Fibroblast of lung (primary cell): ENCODE data around the gene ZNF860. TPM values are rescaled to one million over a fixed set of nuclear protein-coding genes. Genes with fewer than 3 reads are reported as not detected.

Experiments
- DNase-seq, 2 donors: peaks; one replicate each; pipeline versions ENCODE4 v3.0.0 to v3.0.0-alpha.2; 2010; ENCODE audit warnings: low read depth in 2 of 2
- H2AFZ ChIP-seq: 2 replicates; pipeline ENCODE4 v1.5.1; 2012; ENCODE audit warnings: low read length, control low read depth, inconsistent platforms
- H3K27ac ChIP-seq: 2 replicates; pipeline ENCODE4 v1.5.1; 2011; ENCODE audit warnings: low read length, control low read depth; ENCODE audit not compliant: insufficient read depth
- H3K27me3 ChIP-seq: 2 replicates; pipeline ENCODE4 v1.5.1; 2011; ENCODE audit warnings: mild to moderate bottlenecking, low read length; ENCODE audit not compliant: control insufficient read depth, insufficient read depth
- H3K36me3 ChIP-seq: 2 replicates; pipeline ENCODE4 v1.5.1; 2011; ENCODE audit warnings: low read length; ENCODE audit not compliant: control insufficient read depth, insufficient read depth
- H3K4me1 ChIP-seq: 2 replicates; pipeline ENCODE4 v1.5.1; 2011; ENCODE audit warnings: low read length; ENCODE audit not compliant: control insufficient read depth, insufficient read depth; ENCODE audit errors: extremely low read depth
- H3K4me2 ChIP-seq: 2 replicates; pipeline ENCODE4 v1.5.1; 2011; ENCODE audit warnings: low read length, control low read depth; ENCODE audit not compliant: insufficient read depth; ENCODE audit errors: extremely low read depth
- H3K4me3 ChIP-seq, 4 experiments: fragments of 200-600 bp in 1 of 4; sonication (generic) in 1 of 4; replicated peaks in 1 of 4; 2 replicates each; pipeline ENCODE4 v1.5.1; 2011 to 2016; ENCODE audit warnings: low read length in 4 of 4, low read depth in 3 of 4, mild to moderate bottlenecking in 3 of 4, control low read depth in 2 of 4, inconsistent platforms in 1 of 4, mixed read lengths in 1 of 4; ENCODE audit not compliant: insufficient read depth in 1 of 4; ENCODE audit errors: control extremely low read depth in 1 of 4
- H3K79me2 ChIP-seq: 2 replicates; pipeline ENCODE4 v1.5.1; 2012; ENCODE audit warnings: mild to moderate bottlenecking, low read length, inconsistent platforms; ENCODE audit not compliant: control insufficient read depth, insufficient read depth
- H3K9ac ChIP-seq: 2 replicates; pipeline ENCODE4 v1.5.1; 2011; ENCODE audit warnings: mild to moderate bottlenecking, low read length, control low read depth; ENCODE audit not compliant: insufficient read depth
- H3K9me3 ChIP-seq: 2 replicates; pipeline ENCODE4 v1.5.1; 2012; ENCODE audit warnings: low read depth, low read length; ENCODE audit not compliant: control insufficient read depth, insufficient read depth
- H4K20me1 ChIP-seq: 2 replicates; pipeline ENCODE4 v1.5.1; 2011; ENCODE audit warnings: low read length; ENCODE audit not compliant: control insufficient read depth, insufficient read depth; ENCODE audit errors: extremely low read depth
- CTCF ChIP-seq, 2 donors: IDR thresholded peaks in 1 of 2; conservative IDR thresholded peaks in 1 of 2; 1 replicate in 1 of 2; 2 replicates in 1 of 2; pipeline ENCODE4 v1.5.1; 2011 to 2012; ENCODE audit warnings: low read length in 2 of 2, control low read depth in 1 of 2, inconsistent platforms in 1 of 2, low read depth in 1 of 2, mild to moderate bottlenecking in 1 of 2
- EZH2 ChIP-seq: IDR thresholded peaks from 2 replicates; pipeline ENCODE4 v1.5.1; 2012; ENCODE audit warnings: low read length, control low read depth, mild to moderate bottlenecking; ENCODE audit errors: missing control alignments
- polyA plus RNA-seq, 2 donors: library from polyadenylated mRNA; depleted of rRNA in 1 of 2; stranded (reverse) in 1 of 2; unstranded in 1 of 2; fragments of >200 nt; gene quantifications; 2 replicates each; pipeline ENCODE4 v1.2.1, GENCODE V29; 2011 to 2012; ENCODE audit warnings: missing spikeins in 1 of 2
- total RNA-seq: library from RNA; depleted of rRNA; stranded (reverse); fragments of >200 nt; gene quantifications from 2 replicates; pipeline ENCODE4 v1.2.1, GENCODE V29; 2014

Gene ZNF860
- total and polyA plus RNA-seq, 2 donors (not counting 1 experiment from before 2014, with no cell fraction given) = 0.50 to 0.52 TPM

GRCh38 chr3:31980530-31981205 is 882 bp upstream of the ZNF860 start:
- peak overlapping the region; percentile 90 for H2AFZ ChIP-seq
- no peaks in the 10 kb centered on the region for H4K20me1 ChIP-seq
- H3K36me3 ChIP-seq = no peaks in the 10 kb centered on the region
- peak; percentile 39 to 66 for DNase-seq
- no peaks in the 10 kb centered on the region for H3K27me3 ChIP-seq
- H3K4me2 ChIP-seq = peak overlapping the region; percentile 98
- no peaks in the 10 kb centered on the region for H3K9me3 ChIP-seq
- H3K79me2 ChIP-seq = no peaks in the 10 kb centered on the region
- H3K27ac ChIP-seq = peak overlapping the region; percentile 56
- TF ChIP-seq CTCF (conservative IDR thresholded peaks at IDR 0.05 in 1 of 2, IDR thresholded peaks at IDR 0.05 in 1 of 2; ENCODE audit: low read depth in 1 of 2, low read length in 2 of 2) (no peak), EZH2 (no peak)
- H3K4me3 ChIP-seq = peak overlapping the region; percentile 78 to 88 (median 86)
- H3K4me1 ChIP-seq = peaks cover 2% of the 10 kb centered on the region
- H3K9ac ChIP-seq = peak overlapping the region; percentile 68

GRCh38 chr3:31984321-31984720 is 2.8 kb downstream of the ZNF860 start:
- no peak for DNase-seq
- TF ChIP-seq EZH2 = no peak
- TF ChIP-seq CTCF (conservative IDR thresholded peaks at IDR 0.05 in 1 of 2, IDR thresholded peaks at IDR 0.05 in 1 of 2; ENCODE audit: low read depth in 1 of 2, low read length in 2 of 2) = no peak
- no peaks in the 10 kb centered on the region for H3K36me3 ChIP-seq
- no peak overlapping the region for H2AFZ ChIP-seq
- no peak overlapping the region for H3K27ac ChIP-seq
- H4K20me1 ChIP-seq = no peaks in the 10 kb centered on the region
- H3K9ac ChIP-seq = no peak overlapping the region
- no peaks in the 10 kb centered on the region for H3K79me2 ChIP-seq
- no peak overlapping the region for H3K4me2 ChIP-seq
- no peaks in the 10 kb centered on the region for H3K9me3 ChIP-seq
- no peaks in the 10 kb centered on the region for H3K27me3 ChIP-seq
- H3K4me1 ChIP-seq = peaks cover 2% of the 10 kb centered on the region
- no peak overlapping the region for H3K4me3 ChIP-seq

- DNase-seq = no peak
- Histone ChIP-seq H3K27me3 (no peaks in the 10 kb centered on the region), H3K79me2 (no peaks in the 10 kb centered on the region), H3K4me3 (no peak overlapping the region), H4K20me1 (no peaks in the 10 kb centered on the region), H3K9me3 (no peaks in the 10 kb centered on the region), H3K4me2 (no peak overlapping the region), H3K9ac (no peak overlapping the region), H3K36me3 (no peaks in the 10 kb centered on the region), H3K27ac (no peak overlapping the region), H3K4me1 (no peaks in the 10 kb centered on the region), H2AFZ (no peak overlapping the region)
- TF ChIP-seq EZH2 (no peak), CTCF (conservative IDR thresholded peaks at IDR 0.05 in 1 of 2, IDR thresholded peaks at IDR 0.05 in 1 of 2; ENCODE audit: low read depth in 1 of 2, low read length in 2 of 2) (no peak)
Observed at GRCh38 chr3:31985831-31986230, 4.3 kb downstream of the ZNF860 start.
